Epithelial cell of proximal tubule (primary cell): Measurements from ENCODE around the gene TAPBPL. TPM values are rescaled to one million over a fixed set of nuclear protein-coding genes. Genes with fewer than 3 reads are reported as not detected.
"Not testable (repeated sequence)": the region's sequence is repeated elsewhere in the genome, so short reads cannot be mapped to it uniquely, and the experiment has no call there.

Experiments
- DNase-seq: peaks from one replicate; pipeline ENCODE4 v3.0.0-alpha.2; 2011; ENCODE audit warnings: low read depth
- H3K4me3 ChIP-seq: 2 replicates; pipeline ENCODE4 v1.5.1; 2011; ENCODE audit warnings: low read depth, mild to moderate bottlenecking, low read length
- CTCF ChIP-seq: conservative IDR thresholded peaks from 2 replicates; pipeline ENCODE4 v1.5.1; 2012; ENCODE audit warnings: low read depth, mild to moderate bottlenecking, low read length
- total RNA-seq: library from RNA; depleted of rRNA; stranded (reverse); fragments of >200 nt; gene quantifications from 2 replicates; pipeline ENCODE4 v1.2.3, GENCODE V29; 2015

Gene TAPBPL
- total RNA-seq, 1 donor from 2014 or later = 17.0 TPM

DNA sequence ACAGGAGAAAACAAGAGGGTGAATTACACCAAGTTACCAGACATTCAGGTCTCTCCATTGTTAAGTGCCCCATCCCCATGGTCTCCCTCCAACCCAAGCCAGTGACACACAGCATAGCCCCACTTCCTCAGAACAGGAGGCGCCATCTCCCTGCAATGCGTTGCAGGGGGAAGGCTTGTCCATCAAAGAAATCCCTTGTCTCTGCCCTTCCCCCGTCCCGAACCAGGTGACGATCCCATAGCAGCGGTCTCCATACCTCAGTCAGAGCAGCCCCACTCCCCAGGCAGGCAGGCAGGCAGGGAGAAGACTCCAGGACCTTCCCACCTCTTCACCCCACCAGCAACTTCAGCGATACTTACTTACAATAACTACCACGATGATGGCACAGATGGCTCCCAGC lies 12.7 kb downstream of the TAPBPL start:
- no peak for DNase-seq
- no peak for TF ChIP-seq CTCF

DNA sequence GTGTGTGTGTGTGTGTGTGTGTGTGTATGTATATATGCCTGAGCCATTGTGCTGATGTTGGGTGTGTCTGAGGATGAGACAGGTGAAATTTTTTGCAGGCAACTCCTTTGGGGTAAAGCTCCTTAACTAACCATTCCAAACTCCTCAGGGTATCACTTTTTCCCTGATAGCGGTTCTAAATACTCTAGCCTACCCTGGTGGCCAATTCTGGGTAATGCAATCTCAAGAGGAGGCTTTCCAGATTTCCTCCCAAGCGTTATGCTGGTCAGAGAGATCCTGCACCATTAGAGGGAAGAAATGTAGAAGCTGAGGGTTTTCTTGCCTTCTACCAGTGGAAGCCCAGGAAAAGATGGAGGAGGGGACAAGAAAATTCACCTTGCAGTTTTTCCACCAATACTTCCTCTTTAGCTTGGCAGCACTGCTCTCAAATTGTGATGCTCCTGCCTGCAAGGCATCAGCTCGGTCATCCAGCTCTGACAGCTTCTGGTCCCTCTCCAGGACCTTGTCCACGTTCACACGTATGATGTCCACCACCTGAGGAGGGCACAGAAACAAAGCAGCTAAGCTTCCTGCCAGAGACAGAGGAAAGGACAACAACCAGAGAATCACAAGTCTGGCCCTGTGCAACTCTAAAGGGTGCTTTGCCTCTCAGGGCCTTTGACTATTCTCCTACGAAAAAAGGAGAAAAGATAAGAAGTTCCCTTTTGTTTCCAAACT lies 13.8 kb downstream of the TAPBPL start:
- TF ChIP-seq CTCF = peak; percentile 95
- DNase-seq = no peak
- no peak overlapping the region for H3K4me3 ChIP-seq

More for the DNA sequence above, 12.7 kb downstream of the TAPBPL start:
- H3K4me3 ChIP-seq = no peak overlapping the region

DNA sequence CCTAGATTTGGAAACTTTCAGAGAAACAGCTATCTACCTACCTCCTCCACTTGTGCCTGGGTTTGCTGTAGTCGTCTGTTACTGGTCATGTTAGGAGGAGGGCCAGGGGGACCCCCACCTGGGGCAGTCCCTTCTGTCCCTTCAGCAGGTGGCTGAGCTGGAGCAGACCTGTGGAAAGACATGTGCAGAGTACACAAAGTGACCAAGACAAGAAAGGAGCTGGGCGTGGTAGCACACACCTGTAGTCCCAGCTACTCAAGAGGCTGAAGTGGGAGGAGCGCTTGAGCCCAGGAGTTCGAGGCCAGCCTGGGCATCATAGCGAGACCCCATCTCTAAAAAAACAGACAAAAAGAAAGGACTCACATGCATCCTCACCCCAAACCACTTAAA lies 14.3 kb downstream of the TAPBPL start:
- no peak overlapping the region for H3K4me3 ChIP-seq
- TF ChIP-seq CTCF = no peak
- no peak for DNase-seq

DNA sequence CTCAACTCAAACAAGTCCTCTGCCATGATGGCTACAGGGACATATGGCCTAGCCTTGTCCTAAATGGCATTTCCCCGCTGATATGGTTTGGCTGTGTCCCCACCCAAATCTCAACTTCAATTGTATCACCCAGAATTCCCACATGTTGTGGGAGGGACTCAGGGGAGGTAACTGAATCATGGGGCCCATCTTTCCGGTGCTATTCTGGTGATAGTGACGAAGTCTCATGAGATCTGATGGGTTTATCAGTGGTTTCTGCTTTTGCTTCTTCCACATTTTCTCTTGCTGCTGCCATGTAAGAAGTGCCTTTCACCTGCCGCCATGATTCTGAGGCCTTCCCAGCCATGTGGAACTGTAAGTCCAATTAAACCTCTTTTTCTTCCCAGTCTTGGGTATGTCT lies 14.9 kb downstream of the TAPBPL start:
- DNase-seq, H3K4me3 ChIP-seq: not testable (repeated sequence)

DNA sequence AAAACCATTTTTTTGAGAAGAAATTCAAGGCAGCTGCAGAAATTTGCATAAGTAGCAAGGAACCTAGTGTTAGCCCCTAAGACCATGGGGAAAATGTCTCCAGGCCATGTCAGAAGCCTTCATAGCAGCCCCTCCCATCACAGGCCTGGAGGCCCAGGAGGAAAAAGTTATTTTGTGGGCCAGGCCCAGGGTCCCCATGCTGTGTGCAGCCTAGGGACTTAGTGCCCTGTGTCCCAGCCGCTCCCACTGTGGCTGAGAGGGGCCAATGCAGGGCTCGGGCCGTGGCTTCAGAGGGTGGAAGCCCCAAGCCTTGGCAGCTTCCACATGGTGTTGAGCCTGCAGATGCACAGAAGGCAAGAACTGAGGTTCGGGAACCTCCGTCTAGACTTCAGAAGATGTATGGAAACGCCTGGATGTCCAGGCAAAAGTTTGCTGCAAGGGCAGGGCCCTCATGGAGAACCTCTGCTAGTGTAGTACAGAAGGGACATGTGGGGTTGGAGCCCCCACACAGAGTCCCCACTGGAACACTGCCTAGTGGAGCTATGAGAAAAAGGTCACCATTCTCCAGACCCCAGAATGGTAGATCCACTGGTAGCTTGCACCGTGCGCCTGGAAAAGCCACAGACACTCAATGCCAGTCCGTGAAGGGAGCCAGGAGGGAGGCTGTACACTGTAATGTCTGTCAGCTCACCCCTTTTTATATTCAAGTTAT lies 15.9 kb downstream of the TAPBPL start:
- not testable (repeated sequence) for DNase-seq, H3K4me3 ChIP-seq

GRCh38 chr12:6468283-6468575 lies 16.4 kb downstream of the TAPBPL start:
- no peak for TF ChIP-seq CTCF
- DNase-seq = no peak

GRCh38 chr12:6469092-6469491 lies 17.2 kb downstream of the TAPBPL start:
- no peak for TF ChIP-seq CTCF
- no peak overlapping the region for H3K4me3 ChIP-seq
- DNase-seq = no peak

More at GRCh38 chr12:6468283-6468575, 16.4 kb downstream of the TAPBPL start:
- no peak overlapping the region for H3K4me3 ChIP-seq
